HFFc6 (cell line): ENCODE measurements around the gene TBP. TPM values are rescaled to one million over a fixed set of nuclear protein-coding genes. Genes with fewer than 3 reads are reported as not detected.
A peak's percentile ranks its signal among the peaks of the same experiment; 100 is the strongest.
"Not testable (repeated sequence)": the region's sequence is repeated elsewhere in the genome, so short reads cannot be mapped to it uniquely, and the experiment has no call there.

ENCODE experiments used
- DNase-seq: peaks from one replicate; pipeline ENCODE4 v3.0.0-alpha.2; 2018
- H3K27ac Mint-ChIP-seq: 2 replicates; pipeline ENCODE4 v1.8.0; 2020; ENCODE audit warnings: mild to moderate bottlenecking, mixed read lengths
- H3K27me3 Mint-ChIP-seq: 2 replicates; pipeline ENCODE4 v1.8.0; 2021; ENCODE audit warnings: mild to moderate bottlenecking, moderate library complexity, mixed read lengths; ENCODE audit not compliant: insufficient read depth
- H3K36me3 Mint-ChIP-seq: 2 replicates; pipeline ENCODE4 v1.8.0; 2021; ENCODE audit warnings: low read depth, mixed read lengths
- H3K4me1 Mint-ChIP-seq: 2 replicates; pipeline ENCODE4 v1.8.0; 2020; ENCODE audit warnings: low read depth, mixed read lengths
- H3K4me3 Mint-ChIP-seq: 2 replicates; pipeline ENCODE4 v1.8.0; 2020; ENCODE audit warnings: mild to moderate bottlenecking, moderate library complexity, mixed read lengths
- H3K9me3 Mint-ChIP-seq: 2 replicates; pipeline ENCODE4 v1.8.0; 2020; ENCODE audit warnings: mild to moderate bottlenecking, mixed read lengths
- total RNA-seq, 6 experiments: library from RNA; stranded (reverse); fragmentation: NEBNext Ultra II Directional; extraction: Animal tissue kit (Norgen Biotek cat#: 25700); gene quantifications; 2 replicates in 1 of 6; 3 replicates in 5 of 6; pipeline ENCODE4 v1.2.3, GENCODE V29; 2021
- TF ChIP-seq, protein P1 (sequence below): fragments of 200-600 bp; sonication (generic); IDR thresholded peaks from 2 replicates; pipeline ENCODE4 v1.5.0; 2021; ENCODE audit warnings: antibody characterized with exemption, mild to moderate bottlenecking

Gene TBP
- total RNA-seq, 6 experiments from 2014 or later: 12.6 to 16.3 (median 14.8) TPM

DNA sequence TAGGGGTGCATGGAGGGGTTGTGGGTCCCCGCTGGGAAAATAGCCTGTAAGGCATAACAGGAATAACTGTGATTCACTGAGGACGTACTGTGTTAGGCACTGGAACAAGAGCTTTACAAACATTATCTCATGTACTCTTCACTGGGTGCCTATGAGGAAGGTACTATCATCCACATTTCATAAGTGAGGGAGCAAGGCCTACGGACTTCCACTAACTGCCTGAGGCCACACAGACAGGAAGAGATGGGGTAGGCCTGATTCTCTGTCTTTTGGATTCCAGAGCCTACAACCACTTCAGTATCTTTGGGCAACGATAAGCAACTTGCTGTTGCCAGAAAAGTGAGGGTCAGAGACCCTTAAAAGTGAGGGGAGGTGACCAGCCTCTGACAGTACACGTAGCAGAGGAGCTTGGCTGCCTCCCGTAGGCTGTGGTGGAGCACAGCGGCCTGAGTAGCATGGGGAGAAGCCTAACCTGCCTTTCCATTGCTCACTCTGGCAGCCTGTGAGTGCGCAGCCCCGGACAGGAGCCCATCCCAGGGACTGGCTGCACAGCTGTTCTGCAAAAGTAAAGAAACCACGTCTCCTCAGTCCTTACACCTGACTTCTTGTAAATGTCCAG, 31.5 kb upstream of the TBP start:
- no peaks in the 10 kb centered on the region for H3K36me3 Mint-ChIP-seq
- H3K4me1 Mint-ChIP-seq: no peaks in the 10 kb centered on the region
- no peak for DNase-seq
- H3K27ac Mint-ChIP-seq: no peak overlapping the region
- peaks cover 11% of the 10 kb centered on the region for H3K27me3 Mint-ChIP-seq
- H3K9me3 Mint-ChIP-seq: no peaks in the 10 kb centered on the region
- TF ChIP-seq, protein P1, sequence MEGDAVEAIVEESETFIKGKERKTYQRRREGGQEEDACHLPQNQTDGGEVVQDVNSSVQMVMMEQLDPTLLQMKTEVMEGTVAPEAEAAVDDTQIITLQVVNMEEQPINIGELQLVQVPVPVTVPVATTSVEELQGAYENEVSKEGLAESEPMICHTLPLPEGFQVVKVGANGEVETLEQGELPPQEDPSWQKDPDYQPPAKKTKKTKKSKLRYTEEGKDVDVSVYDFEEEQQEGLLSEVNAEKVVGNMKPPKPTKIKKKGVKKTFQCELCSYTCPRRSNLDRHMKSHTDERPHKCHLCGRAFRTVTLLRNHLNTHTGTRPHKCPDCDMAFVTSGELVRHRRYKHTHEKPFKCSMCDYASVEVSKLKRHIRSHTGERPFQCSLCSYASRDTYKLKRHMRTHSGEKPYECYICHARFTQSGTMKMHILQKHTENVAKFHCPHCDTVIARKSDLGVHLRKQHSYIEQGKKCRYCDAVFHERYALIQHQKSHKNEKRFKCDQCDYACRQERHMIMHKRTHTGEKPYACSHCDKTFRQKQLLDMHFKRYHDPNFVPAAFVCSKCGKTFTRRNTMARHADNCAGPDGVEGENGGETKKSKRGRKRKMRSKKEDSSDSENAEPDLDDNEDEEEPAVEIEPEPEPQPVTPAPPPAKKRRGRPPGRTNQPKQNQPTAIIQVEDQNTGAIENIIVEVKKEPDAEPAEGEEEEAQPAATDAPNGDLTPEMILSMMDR: peak; percentile 53
- H3K4me3 Mint-ChIP-seq: no peak overlapping the region

DNA sequence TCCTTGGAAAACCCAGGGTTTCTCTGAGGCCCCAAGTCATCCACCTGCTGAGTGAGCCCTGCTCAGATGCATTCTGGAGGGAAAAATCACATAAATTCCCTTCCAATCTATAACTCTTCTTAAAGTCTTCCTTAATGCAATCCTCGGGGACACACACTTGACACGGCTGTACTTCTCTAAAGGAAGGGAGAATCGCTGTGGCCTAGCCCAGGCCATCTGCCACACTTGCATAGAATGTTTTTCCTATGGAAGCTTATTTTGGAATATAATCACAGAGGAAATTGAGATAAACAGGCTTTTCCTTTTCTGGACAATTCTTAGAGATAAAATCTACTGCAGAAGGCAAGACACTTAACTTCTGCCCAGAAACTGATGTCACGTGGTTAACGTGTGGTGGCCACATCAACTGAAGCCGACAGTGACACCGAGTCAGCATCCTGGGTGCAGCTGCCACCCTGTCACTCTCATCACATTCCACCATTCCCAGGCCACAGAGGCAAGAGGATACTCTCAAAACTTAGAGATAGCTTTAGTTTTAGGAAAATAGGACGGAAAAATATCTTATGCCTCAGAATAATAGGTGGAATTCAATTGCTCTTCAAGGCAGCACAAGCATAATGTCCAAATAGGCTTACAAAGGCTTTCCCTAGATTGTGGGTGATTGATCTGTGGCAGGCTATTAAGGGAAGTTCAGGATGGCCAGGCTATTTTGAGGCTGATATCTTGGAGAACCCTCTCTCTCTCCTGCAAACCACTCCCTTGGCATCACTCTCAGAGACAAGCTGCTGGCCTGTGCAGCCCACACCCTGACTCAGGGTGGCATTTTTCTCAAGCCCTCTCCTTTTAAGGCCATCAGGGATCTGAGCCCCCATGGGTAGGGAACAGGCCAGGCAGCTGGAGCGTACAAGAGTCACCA, 30.7 kb upstream of the TBP start:
- H3K27me3 Mint-ChIP-seq: peaks cover 9% of the 10 kb centered on the region
- H3K4me1 Mint-ChIP-seq: no peaks in the 10 kb centered on the region
- TF ChIP-seq, protein P1: no peak
- H3K36me3 Mint-ChIP-seq: no peaks in the 10 kb centered on the region
- H3K4me3 Mint-ChIP-seq: no peak overlapping the region
- H3K9me3 Mint-ChIP-seq: no peaks in the 10 kb centered on the region
- DNase-seq: no peak
- H3K27ac Mint-ChIP-seq: no peak overlapping the region

DNA sequence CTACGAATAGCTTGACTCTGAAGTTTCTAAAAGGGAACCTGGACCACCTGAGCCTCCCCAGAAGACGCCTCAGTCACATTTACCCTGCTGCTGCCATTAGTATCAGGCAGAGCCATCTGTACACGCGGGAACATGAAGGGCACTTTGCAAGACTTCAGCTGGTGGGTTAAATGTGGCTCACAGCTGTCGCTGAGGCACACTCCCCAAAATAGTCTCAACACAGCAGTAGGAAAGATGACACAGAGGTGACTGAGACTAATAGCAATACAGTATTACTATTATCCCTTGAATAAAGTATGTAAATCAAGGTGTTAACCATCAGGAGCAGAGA, 30.0 kb upstream of the TBP start:
- no peak overlapping the region for H3K4me3 Mint-ChIP-seq
- H3K36me3 Mint-ChIP-seq: no peaks in the 10 kb centered on the region
- no peaks in the 10 kb centered on the region for H3K4me1 Mint-ChIP-seq
- H3K27me3 Mint-ChIP-seq: peaks cover 9% of the 10 kb centered on the region
- H3K9me3 Mint-ChIP-seq: no peaks in the 10 kb centered on the region
- TF ChIP-seq, protein P1: no peak
- no peak overlapping the region for H3K27ac Mint-ChIP-seq
- no peak for DNase-seq

DNA sequence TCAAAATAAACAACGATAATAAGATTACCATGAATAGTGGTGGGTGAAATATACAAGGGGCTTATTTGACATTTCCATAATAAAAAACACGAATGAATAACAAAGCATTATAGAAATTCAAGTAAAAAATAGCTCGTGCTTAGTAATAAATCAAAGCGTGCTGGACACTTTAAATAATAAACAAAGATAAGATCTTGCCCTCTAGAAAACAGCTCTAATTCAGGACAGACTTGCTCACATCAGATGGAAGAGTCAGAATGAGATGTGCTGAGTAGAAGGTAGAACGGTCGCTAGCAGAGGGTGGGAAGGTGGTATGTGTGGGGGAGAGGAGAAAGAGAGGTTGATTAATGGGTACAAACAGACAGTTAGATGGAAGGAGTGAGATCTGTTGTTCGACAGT, 28.4 kb upstream of the TBP start:
- Mint-ChIP-seq H3K27ac (no peak overlapping the region), H3K27me3 (no peaks in the 10 kb centered on the region; the same call in 1 of the 2 replicates), H3K9me3 (no peaks in the 10 kb centered on the region), H3K4me1 (peaks cover 11% of the 10 kb centered on the region), H3K4me3 (no peak overlapping the region), H3K36me3 (no peaks in the 10 kb centered on the region)
- TF ChIP-seq, protein P1: no peak
- no peak for DNase-seq

DNA sequence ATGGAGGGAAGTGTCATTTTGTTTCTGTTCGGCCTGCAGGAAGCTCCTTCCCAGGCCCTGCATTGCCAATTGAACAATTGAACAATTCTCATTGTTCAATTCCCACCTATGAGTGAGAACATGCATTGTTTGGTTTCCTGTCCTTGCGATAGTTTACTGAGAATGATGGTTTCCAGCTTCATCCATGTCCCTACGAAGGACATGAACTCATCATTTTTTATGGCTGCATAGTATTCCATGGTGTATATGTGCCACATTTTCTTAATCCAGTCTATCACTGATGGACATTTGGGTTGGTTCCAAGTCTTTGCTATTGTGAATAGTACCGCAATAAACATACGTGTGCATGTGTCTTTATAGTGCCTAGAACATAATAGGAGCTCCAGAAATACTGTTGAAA, 26.2 kb upstream of the TBP start:
- not testable (repeated sequence) for H3K9me3 Mint-ChIP-seq, H3K27ac Mint-ChIP-seq, H3K36me3 Mint-ChIP-seq, H3K4me3 Mint-ChIP-seq, H3K27me3 Mint-ChIP-seq, DNase-seq
- peaks cover 19% of the 10 kb centered on the region for H3K4me1 Mint-ChIP-seq
